HG02852 (cell line): Measurements from ENCODE around the gene EPN2.
A peak's percentile ranks its signal among the peaks of the same experiment; 100 is the strongest.
"Not testable (repeated sequence)": the region's sequence is repeated elsewhere in the genome, so short reads cannot be mapped to it uniquely, and the experiment has no call there.

Source experiments
- ATAC-seq: cut with Tn5 transposase; IDR thresholded peaks from one replicate; pipeline ENCODE4 v1.9.1; 2021; ENCODE audit warnings: mild to moderate bottlenecking, moderate library complexity; ENCODE audit not compliant: unreplicated experiment

The EPN2 gene

DNA sequence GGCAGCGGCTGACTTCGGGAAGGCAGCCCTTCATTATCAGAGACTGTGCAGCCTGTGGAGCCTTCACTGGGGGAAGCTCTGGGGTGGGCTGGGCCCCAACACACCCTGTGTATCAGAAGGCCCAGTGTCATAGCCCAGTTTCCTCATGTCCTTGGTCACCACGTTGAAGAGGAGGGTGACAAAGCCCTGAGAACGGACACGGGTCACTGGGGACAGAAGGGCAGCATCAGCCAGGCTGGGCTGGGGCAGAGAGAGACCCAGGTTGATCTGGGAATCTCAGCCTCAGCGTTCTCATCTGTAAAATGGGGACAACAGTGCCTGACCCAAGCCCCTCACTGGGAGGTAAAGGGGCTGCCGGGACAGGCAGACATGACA lies 106.1 kb downstream of the EPN2 start:
- no peak for ATAC-seq

DNA sequence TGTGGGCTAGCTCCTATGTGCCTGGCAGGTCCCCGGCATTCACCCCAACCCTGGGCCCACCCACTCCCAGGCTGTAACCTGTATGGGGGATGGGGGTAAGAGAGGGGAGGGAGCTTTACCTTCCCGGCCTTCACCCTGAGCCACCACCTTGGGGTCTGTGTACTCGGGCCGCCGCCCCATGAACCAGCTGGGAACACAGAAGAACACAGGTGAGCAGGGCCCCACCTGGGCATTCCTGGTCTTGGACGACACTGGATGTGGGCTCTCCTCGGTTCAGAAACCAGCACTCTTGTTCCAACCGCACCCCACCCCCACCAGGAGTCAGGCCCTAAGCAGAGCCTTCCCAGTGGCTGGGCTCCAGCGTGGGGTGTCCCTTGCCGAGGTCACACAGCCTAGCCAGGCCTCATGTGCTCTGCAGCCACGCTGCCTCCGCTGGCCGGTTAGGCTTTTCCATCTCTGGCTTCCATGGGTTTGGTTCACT lies 106.5 kb downstream of the EPN2 start:
- no peak for ATAC-seq

DNA sequence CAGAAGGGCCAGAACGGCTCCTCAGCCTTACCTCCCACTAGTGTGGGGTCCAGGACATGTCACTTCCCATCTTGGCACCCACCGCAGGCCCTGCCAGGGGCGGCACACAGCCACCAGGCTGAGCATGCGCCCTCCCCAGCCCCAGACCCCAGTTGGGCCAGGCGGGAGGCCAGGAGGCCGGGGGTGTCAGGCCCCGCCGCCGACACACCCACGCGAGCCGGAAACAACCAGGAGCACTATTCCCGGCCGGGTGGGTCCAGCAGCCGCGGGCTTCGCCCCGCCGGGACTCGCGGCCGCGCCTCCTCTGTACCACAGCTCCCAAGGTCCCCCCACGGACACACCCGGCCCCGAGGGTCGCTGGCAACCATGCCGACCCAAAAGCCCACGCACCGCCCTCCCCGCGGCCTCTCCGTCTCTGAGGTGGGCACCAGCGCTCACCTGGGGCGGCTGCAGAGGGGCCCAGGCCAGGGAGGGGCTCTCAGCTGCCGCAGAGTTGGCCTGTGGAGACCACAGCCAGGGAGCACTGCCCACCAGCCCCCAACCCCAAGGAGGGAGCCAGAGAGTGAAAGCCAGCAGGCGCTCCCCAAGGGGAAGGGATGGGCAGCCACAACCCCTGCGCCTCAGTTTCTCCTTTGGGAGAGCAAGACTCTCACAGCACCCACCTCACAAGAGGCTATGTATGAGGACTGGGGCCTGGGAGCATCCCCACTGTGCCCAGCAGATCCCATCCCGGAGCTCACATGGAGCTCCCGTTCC lies 107.3 kb downstream of the EPN2 start:
- no peak for ATAC-seq

DNA sequence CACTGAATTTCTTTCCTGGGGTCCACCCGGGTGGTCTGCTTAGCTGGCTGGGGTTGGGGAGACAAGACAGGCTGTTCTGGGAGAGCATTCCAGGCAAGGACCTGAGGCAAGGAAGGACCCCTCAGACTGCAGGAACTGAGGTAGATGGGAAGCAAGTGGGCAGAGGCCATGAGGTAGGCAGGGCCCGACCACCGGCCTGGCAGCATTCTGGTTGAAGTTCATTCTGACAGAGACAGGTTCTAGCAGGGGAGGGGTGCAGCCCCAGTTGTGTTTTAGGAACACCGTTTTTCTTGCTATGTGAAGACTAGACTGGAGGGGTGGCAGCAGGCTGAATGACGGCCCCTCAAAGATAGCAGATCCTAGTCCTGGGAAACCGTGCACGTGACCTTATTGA lies 107.9 kb downstream of the EPN2 start:
- ATAC-seq, result no peak

DNA sequence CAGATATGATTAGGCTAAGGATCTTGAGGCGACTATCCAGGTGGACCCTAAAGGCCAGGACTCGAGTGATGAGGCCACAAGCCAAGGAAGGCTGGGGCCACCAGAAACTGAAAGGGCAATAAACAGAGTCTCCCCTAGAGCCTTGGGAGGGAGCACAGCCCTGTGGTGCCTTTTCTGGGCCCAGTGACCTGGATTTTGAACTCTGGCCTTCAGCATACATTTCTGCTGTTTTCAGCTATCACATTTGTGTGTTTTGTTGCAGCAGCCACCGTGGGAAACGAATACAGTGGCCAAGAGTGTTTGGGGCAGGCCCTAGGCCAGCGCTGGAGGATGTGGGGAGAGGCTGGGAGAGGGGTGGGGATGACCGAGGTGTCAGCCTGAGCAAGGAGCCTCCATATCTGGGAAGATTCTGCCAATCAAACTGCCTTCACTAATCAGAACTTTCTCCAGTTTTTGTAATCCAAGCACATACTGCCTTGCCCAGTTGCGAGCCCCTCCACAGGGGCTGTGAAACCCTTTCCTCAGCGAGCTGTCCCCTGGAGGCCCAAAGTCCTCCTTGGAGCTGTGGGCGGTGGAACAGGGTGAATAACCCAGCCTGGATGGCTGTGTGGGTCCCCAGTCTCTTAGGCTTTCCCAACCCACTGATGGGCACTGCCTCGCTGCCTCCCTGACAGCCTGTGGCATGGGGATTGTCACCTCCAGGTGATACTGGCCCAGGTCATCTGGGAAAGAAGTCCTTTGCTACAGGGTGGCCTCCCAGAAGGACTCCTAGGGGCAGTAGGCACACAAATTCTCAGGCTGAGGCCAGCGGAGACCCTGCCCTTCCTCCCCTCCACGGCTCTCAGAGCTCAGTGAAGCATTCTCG lies 108.6 kb downstream of the EPN2 start:
- ATAC-seq, result no peak

DNA sequence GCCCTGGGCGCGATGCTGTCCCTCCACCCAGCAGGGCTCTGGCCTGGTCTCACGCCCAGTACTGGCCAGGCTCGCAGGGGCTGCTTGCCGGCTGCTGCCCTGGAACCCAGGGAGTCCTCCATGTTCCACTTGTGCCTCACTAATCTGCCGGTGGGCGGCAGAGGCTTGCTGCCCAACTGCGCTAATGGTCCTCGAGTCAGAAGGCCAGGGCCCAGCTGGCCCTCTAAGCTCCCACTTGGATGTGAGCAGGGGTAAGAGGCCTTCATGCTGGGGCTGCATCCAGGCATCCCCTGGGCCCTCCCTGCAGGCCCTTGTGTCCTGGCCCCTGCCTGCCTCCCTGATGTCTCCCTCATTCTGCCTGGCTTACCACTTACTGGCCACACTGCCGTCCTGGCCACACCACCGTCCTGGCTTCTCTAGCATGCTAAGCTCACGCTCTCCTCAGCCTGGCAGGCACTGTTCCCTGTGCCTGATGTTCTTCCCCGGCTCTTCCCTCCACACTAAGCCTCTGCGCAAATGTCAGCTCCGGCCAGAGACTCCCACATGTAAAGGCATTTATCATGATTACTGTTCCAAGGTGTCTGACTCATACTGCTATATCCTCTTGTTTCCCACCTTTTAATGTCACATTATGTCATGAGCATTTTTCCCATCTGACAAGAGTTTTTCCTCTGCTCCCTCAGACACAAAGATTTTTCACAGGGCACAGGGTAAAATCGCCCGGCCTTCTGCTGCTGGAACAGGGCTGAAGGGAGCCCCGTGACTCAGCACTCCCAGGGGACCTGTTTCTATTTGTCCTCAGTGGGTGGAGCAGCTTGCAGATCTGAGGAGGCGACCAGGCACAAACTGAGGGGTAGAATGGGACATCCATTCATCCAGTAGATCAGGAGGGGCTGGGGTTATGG lies 109.4 kb downstream of the EPN2 start:
- ATAC-seq, result no peak

DNA sequence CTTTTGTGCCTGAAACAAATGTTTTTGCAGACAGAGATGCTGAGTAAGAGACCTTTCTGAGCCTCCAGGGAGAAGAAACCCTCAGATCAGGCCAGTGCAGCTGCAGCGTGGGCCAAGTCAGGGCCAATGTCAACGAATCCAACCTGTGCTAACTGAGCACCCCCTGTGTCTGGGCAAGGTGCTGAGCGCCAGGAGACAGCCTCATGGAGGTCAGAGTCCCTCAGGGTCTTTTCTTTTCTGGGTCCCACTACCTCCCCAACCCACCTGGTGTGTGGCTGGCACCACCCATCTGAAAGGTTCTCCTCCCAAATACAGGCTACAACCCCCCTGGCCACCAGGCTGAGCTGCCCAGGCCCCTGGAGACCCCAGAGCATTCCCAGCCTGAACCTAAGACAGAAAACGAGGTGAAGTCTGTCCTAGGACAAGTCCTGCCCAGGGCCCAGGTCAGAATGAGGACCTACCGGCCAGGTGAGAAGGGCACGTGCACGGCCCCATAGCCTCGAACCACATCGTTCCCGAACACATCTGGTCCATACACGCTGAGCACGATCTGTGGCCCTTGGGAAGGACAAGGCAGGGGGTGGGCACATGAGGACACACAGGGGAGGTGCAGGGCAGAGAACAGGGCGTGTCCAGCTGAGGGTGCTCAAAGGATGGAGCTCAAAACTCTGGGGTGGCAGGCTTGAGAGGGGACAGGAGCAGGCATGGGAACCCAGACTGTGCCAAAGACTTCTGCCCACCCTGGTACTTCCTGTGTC lies 110.3 kb downstream of the EPN2 start:
- no peak for ATAC-seq

DNA sequence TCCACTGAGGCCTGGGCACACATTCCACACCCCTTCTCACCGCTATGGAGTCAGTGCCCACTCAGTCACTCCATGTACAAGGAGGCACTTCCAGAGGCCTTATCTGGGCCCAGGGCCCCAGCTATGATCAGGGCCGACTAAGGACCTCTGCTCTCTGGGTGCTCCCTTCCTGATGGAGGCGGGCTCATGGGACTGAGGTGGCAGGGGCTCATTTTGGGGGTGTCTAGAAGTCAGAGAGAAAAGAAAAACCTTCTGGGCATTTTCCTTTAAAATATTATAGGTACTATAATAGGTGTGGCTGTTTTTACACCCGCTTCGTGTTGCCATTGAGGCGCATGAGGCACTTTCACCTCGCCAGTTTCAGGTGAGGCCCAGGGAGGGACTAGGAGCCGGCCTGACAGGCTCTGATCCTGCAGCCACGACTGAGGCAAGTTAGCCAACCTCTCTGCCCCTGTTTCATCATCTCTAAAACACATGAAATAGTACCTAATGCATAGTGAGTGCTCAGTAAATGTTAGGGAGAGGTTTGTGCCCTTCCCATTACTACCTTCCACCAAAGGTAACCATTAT lies 111.0 kb downstream of the EPN2 start:
- no peak for ATAC-seq

DNA sequence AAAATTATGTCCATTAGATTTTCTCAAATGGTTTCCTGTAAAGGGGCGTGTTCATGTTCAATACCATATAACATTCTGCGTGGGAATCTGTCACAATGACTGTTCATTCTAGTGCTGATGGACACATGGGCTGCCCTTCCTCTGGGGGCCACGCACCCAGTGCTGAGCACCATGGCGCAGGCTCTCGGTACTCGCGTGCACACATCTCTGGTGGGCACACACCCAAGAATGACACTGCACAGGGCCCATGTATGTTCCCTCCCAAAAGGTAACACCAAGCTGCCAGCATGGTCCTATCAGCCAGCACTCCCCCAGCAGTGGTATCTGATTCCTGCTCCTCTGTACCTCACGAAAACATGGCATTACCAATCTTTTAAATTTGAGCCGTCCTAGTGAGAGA lies 111.6 kb downstream of the EPN2 start:
- no peak for ATAC-seq

DNA sequence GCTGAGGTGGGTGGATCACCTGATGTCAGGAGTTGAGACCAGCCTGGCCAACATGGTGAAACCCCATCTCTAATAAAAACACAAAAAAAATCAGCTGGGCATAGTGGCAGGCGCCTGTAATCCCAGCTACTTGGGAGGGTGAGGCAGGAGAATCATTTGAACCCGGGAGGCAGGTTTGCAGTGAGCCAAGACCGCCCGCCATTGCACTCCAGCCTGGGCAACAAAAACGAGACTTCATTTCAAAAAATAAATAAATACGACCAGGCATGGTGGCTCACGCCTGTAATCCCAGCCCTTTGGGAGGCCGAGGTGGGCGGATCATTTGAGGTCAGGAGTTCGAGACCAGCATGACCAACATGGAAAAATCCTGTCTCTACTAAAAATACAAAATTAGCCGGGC lies 116.2 kb downstream of the EPN2 start:
- not testable (repeated sequence) for ATAC-seq

DNA sequence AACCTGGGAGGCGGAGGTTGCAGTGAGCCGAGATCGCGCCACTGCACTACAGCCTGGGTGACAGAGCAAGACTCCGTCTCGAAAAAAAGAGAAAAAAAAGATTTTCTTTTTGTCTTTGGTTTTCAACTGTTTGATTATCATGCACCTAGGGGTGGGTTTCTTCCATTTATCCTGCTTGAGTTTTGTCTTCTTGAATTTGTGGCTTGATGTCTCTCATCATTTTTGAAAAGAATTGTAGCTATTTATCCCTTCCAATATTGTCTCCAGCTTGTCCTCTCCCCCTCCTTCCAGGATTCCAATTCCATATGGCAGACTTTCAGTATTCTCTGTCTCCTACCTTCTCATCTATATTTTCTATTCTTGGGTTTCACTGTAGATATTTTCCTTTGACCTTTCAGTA lies 117.6 kb downstream of the EPN2 start:
- no peak for ATAC-seq

DNA sequence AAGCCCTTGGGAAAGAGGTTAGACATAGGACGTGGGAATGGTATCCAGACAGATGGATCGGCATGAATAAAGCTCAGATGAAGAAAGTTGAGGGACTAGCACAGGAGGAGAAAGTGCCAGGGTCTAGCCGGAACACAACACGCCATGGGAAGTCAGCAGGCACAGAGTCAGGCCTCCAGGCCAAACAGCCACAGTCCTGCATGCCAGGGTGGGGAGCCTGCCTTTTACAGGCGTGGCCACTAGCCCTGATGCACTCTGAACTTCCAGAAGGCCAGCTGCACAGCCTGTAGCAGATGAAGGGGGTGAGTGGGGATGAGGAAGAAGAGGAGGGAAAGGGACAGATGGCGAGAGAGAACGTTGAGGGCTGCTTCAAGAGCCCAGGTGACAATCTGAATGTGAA lies 120.2 kb downstream of the EPN2 start:
- no peak for ATAC-seq

DNA sequence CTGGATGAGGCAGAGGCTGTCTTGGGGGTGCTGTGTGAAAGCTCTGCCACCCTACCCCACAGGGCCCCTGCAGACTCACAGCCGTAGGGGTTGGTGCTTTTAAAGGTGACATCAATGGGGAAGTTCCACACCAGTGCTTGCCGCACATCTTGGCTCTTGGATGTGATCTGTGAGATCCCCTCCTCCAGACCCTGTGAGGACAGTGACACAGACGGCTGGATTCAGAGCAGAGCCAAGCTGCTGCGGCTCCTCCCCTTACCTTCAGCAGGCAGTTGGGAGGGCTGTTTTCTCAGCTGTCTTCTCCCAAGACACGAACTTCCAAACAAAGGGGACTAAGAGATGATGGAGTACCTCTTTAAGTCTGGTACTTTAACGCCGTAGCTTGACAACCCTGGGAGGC lies 120.6 kb downstream of the EPN2 start:
- no peak for ATAC-seq

DNA sequence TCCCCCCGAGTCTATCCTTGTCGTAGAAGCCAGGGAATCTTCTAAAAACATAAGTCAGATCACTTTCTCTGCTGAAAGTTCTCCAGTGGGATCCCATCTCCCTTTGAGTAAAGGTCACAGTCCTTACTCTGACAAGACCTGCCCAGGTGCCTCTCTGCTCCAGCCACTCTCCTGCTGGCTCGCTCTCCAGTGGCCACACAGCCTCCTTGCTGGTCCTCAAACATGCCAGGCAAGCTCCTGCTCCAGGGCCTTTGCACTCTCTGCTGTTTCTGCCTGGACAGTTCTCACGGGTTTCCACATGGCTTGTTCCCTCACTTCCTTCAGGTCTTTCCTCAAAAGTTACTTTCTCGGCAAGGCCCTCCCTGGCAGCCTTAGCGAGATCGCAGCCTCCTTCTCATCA lies 122.0 kb downstream of the EPN2 start:
- ATAC-seq, result no peak

DNA sequence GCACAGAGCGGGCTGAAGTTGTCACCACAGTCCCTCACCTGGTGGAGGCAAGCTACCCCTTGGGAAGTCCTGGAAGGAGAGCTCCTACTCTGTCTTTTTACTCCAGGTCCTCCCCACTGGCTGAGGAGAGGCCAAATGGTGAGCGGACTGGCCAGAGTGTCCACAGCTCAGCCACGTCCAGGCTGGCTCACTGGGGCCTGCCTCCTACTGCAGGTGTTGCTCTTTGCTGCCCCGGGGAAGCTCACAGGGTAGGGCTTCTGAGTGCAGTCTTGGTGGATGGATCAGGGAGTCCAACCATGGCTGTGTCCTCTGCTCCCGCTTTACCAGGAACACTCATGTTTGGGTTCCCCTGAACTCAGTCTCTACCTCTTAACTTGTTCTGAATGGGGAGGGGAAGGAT lies 122.7 kb downstream of the EPN2 start:
- no peak for ATAC-seq

DNA sequence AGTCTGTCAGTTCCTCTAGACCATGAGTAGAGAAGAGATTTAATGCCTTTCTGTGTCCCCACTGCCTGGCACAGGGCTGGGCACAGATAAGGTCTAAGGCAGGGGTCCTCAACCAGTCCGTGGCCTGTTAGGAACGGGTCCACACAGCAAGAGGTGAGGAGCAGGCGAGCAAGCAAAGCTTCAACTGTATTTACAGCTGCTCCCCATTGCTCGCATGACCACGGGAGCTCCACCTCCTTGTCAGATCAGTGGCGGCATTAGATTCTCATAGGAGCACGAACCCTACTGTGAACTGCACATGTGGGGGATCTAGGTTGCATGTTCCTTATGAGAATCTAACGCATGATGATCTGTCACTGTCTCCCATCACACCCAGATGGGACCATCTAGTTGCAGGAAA lies 123.6 kb downstream of the EPN2 start:
- no peak for ATAC-seq

DNA sequence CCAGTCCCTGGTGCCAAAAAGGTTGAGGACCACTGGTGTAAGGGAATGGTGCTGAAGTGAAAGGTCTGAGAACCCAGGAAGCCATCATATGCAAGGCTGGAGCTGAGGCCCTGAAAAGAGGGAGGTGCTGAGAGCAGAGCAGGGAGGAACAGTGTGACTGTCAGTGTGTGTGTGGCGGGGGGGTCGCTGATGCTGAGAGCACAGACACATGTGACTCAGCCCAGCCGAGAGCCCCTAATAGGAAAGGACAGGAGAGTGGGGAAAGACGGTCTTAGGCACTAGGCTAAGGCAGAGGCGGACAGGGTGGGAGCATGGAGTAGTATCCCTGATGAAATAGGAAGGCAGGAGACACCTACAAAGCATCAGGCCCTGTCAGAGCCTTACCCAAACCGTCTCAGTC lies 124.2 kb downstream of the EPN2 start:
- no peak for ATAC-seq

DNA sequence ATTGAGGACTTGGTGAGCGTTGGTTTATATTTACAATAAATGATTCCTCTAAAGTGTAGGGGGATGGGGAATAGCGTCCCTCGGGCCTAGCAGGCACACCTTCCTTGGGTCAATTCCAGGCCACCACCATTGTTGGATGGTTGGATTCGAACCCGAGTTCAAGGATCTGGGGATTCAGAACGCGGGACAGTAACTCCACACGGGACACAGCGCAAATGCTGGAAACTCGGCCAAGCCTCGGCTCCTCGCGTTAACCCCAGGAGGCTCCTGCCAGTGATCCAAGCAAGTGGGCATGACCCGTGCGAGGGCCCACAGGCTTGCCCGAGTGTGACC lies 124.7 kb downstream of the EPN2 start:
- ATAC-seq, result no peak

DNA sequence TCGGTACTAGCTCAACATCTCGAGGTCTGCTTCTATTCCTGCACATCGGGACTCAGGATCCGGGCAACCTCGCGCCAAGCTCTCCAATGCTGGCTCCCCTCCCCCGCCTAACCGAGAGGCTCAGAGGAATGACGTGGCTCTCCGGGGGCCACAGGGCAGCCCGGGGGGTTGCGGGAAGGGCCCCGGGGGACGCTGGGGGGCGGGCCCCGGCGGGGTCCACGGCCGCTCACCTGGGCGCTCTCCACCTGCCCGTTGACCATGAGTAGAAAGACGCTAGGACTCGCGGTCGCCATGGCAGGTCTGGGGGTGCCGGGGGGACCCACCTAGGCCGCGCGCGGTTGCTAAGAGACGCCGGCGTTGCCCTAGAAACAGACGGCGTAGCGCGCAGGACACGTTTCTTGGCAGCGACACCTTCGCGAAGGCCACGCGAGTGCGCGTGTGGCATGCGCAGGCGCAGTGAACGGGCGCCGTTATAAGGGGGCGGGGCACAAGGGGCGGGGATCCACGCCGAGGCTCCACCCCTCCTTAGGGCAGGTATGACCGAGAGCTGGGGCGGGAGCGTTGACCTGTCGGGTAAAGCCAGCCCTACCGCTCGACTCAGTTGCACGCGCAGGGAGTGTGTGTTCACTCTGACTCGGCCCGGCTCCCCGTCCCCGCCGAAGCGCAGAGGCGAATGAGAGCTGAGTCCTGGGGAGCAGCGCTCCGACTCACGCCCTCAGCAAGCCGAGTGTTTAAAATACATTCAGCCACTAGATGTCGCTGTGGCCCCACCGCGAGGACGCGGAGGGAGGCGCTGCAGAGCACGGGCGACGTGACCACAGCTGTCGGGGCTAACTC lies 125.3 kb downstream of the EPN2 start, which contains the start of gene B9D1:
Gene B9D1 (minus strand): TSS at position 447 of the 837 bp plus-strand sequence. CDS start 154 bp downstream, at position 293.
- peak; percentile 82 for ATAC-seq
